HG03575 (cell line): ENCODE data around the gene BLID.

Experiments
- ATAC-seq: cut with Tn5 transposase; IDR thresholded peaks from one replicate; pipeline ENCODE4 v1.9.1; 2021; ENCODE audit not compliant: unreplicated experiment, insufficient number of reproducible peaks, low FRiP score; ENCODE audit errors: extremely low read depth

BLID gene

GRCh38 chr11:122093731-122094275, 22.2 kb downstream of the BLID start:
- ATAC-seq, result no peak

DNA sequence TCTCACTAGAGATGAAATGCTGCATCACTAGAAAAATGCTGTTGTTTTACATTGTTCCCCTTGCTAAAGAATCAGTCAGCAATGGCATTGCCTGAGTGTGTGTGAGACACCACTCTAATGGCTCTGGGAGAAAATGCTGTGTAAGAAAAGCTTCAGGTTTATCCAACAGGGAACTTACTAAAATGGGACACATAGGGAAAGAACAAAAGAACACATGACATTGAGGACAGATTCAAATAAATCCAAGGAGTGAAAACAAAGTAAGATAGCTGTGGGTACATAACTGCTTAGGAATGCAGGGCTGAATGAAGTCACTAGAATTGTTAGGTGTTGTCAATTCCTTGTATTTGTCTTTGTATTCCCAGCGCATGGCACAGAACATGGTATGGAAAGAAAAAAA, 24.2 kb downstream of the BLID start:
- ATAC-seq, result no peak

DNA sequence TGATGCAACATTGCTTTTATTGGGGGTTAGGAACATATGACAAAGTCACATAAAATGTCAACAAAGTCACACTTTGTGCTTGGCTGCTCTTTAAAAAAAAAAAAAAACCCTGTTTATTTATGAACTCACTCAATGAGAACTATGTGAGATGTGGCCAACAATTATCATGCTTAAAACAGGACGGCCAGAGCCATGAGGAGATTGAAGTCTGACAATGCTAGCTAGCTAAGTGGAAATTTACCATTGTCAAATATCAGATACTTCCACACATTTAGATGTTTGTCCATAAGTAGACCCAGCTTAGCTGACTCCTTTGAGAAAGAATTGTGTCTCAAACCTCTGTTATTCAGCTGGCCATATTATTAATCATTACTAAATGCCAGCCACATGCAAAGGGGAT, 26.9 kb downstream of the BLID start:
- ATAC-seq, result no peak

DNA sequence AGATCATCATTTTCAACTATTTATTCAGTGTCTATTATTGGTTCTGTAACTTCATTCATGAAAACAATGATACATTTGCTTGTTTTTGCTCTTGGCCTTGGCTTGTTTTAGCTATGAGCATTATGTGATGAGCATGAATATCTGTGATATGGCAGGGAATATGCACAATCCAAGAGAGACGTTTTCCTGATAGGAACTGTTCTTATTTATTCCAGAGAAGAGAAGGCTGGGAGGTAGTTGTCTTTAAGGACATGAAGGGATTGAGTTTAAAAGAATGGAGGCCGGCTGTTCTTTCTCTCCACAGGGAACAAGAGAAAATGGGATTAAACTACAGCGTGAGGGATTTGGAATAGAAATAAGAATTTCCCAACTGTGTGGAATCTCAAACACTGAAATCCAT, 30.3 kb downstream of the BLID start:
- no peak for ATAC-seq

DNA sequence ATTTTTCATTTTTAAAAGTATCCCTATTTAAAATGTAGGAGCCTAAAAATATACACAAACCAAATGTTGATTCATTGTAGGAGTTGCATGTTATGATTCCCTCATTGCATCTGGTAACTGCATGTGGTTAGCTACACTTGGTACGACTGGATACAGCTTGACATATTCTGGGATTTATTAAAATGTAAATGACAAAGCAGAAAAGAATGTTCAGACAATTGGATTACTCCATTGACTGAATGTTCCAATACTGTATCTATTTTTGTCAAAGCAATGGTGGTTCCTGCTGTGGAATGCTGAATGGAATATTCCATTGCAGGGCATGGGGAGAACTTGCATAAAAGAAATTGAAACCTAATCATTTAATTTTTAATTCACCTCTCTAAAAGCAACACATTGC, 30.8 kb downstream of the BLID start:
- ATAC-seq, result no peak

GRCh38 chr11:122082205-122082604, 33.8 kb downstream of the BLID start:
- no peak for ATAC-seq

DNA sequence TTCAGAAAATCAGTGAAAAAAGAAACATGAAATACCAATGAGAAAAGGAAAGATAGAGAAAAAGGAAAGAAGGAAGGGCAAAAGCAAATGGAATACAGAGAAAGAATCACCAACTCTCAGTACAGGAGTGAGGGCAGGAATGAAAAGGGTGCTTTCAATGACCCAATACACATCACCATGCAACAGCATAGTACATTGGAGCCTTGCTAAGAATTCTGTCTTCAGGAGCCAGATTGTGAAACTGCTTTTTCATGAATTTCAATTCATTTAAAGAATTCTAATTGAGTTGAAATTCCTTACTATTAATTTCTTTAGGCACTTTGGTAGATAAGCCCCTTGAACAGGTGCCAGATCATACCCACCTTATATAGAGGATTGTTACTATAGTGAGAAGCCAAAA, 34.9 kb downstream of the BLID start:
- no peak for ATAC-seq

- ATAC-seq, result no peak
These were observed 38.6 kb downstream of the BLID start for GRCh38 chr11:122077459-122077858.

- no peak for ATAC-seq
These were observed 39.4 kb downstream of the BLID start for GRCh38 chr11:122076512-122077120.

- no peak for ATAC-seq
These were observed 41.0 kb downstream of the BLID start for GRCh38 chr11:122075016-122075415.

DNA sequence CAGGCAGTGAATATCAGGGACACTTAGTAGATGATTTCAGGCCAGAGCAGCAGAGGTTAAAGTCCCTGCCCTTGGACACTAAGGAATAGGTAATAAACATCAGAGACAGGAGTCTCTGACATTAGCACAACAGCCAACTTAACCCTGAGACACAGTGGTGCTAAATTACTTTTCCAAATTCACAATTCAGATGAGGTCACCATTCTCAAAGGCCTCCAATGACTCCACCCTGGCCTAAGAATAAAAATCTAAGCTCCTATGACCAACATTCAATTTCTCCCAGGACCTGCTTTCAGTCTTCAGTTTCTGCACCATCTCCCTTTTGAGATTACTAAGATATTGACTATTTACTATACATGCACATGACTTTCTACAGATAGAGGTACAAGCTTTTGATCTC, 42.0 kb downstream of the BLID start:
- no peak for ATAC-seq

DNA sequence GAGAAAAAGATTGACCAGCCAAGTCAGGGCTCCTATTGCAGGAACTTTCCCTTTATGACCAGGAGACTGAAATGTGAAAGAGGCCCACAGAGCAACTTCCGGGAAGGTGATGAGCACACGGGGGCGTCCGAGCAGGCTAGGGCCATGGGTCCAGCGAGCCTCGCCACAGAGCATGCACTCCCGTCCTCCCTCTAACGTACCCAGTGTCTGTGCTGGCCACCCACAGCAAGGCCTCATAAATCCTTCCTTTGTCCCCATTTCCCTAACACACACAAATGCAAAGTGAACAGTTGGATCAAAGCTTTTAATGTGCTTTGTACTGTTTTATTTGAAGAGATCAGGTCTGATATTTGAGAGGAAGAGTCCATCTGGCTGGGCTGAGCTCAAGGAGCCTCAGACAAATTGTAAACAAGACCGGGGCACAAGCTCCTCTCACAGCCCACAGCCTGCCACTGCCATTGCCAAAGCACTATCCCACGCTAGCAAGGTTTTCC, 44.3 kb downstream of the BLID start:
- no peak for ATAC-seq

- no peak for ATAC-seq
These were observed 46.2 kb downstream of the BLID start for GRCh38 chr11:122069707-122070360.

DNA sequence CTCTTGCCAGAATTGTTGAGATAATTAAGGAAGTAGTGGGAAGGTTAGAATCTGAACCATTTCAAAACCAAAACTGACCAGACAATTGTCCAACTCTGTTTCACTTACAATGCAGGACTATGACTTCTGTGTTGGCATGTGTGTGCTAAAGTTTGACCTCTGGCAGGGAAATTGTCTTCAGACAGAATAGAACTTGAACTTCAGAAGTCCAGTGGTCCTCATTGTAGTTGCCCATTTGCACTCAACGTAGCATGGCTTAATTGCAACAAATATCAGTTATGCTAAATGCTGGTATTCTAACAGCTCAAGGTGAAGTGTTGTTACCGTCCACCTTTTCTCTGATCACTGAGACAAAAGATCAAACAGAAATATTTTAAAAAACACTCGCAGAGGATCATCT, 47.2 kb downstream of the BLID start:
- ATAC-seq, result no peak

GRCh38 chr11:122068141-122068540, 47.9 kb downstream of the BLID start:
- no peak for ATAC-seq
